SW480 (cell line): ENCODE measurements around the gene IFIT3.
A peak's percentile ranks its signal among the peaks of the same experiment; 100 is the strongest.
"Not testable (repeated sequence)": the region's sequence is repeated elsewhere in the genome, so short reads cannot be mapped to it uniquely, and the experiment has no call there.

Experiments used
- DNase-seq: peaks from one replicate; pipeline ENCODE4 v3.0.0-alpha.2; 2016; ENCODE audit warnings: low spot score

IFIT3 gene, protein sequence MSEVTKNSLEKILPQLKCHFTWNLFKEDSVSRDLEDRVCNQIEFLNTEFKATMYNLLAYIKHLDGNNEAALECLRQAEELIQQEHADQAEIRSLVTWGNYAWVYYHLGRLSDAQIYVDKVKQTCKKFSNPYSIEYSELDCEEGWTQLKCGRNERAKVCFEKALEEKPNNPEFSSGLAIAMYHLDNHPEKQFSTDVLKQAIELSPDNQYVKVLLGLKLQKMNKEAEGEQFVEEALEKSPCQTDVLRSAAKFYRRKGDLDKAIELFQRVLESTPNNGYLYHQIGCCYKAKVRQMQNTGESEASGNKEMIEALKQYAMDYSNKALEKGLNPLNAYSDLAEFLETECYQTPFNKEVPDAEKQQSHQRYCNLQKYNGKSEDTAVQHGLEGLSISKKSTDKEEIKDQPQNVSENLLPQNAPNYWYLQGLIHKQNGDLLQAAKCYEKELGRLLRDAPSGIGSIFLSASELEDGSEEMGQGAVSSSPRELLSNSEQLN

GRCh38 chr10:89327803-89328441 is at the start of gene IFIT3:
TSS of gene IFIT3 (plus strand) at chr10:89327997. CDS start at chr10:89328074, 77 bp downstream.
- peak; percentile 52 for DNase-seq

DNA sequence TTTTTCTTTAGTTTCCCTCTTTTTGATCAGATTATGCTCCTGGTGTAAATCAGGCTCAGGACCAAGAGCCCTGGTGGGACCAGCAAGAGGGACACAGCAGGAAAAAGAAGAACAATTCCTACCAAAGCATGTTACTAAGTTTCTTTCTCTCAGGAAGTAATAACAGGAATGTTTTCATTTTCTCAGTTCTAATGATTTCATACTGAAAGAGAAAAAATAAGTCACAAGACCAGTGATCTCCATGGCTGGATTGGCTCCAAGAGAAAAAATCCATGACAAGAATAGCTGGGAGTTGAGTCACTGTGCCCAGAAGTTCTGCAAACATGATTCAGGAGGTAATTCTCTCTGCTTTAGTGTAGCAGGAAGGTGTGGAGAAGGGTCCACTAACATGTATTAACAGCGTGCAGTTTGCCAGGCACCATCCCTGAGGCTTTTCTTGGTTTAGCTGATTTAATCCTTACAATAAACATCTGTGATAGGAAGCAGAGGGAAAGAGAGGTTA is 49.7 kb upstream of the IFIT3 start:
- DNase-seq, result peak; percentile 29

- no peak for DNase-seq
Observed at GRCh38 chr10:89278900-89279392, 48.9 kb upstream of the IFIT3 start.

DNA sequence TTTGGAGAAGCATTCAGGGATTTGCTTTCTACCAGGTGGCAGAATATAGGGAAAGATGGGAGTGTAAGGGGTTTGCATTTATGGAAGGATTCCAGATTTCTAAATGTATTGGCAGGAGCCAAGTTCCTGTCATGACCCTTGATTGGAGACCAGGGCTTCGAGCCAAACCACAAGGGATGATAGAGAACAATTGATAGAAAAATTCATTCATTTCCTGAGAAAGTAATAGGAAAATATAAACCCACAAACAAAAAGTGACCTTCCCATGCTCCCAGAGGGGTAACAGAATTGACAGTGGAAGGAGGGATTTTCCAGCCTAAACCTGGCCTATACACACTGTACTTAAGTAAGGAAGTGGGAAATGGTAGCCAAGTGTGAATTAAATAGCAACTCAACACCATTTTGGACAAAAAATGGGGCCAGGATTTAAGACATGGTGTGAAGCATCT is 48.4 kb upstream of the IFIT3 start:
- DNase-seq, result no peak

- DNase-seq, result no peak
Observed at GRCh38 chr10:89280508-89280907, 47.3 kb upstream of the IFIT3 start.

GRCh38 chr10:89281606-89282395 is 46.0 kb upstream of the IFIT3 start:
- DNase-seq, result no peak

DNA sequence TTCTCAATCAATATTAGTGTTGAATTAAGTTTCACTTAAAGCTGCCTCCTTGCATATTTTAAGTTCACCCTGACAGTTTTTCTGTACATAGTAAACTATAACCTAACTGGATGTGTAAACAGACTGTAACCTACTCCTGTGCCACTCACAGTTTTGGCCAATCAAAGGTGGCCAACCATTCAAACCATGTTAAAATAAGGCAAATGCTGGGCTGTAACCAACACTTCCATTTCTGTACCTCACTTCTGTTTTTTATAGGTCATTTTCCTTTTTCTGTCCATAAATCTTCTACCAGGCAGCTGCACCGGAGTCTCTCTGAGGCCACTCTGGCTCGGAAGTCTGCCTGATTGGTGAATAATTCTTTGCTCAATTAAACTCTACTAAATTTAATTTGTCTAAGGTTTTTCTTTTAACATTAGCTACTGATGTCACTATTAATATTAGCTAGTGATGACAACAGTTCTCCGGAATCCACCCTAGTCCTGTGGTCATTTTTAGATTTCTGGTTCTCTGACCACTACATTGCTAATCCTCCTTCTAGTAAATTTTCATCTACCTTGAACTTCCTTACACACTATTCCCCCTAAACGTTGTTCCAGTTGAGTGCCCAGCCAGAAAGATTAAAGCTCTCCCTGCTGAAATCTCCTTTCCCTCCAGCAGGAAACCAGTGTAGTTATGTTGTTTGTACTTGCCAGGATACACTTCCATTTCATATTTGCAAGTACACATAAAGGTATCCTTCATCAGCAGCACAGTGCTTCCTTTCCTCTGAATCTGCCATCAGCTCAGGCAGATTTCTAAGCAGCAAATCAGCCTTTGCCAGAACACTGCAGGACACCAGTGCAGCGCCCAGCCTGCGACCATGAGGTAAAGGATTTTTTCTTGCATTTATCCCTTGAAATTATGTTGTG is 44.5 kb upstream of the IFIT3 start:
- no peak for DNase-seq

GRCh38 chr10:89283936-89284475 is 43.8 kb upstream of the IFIT3 start:
- DNase-seq, result peak; percentile 44

DNA sequence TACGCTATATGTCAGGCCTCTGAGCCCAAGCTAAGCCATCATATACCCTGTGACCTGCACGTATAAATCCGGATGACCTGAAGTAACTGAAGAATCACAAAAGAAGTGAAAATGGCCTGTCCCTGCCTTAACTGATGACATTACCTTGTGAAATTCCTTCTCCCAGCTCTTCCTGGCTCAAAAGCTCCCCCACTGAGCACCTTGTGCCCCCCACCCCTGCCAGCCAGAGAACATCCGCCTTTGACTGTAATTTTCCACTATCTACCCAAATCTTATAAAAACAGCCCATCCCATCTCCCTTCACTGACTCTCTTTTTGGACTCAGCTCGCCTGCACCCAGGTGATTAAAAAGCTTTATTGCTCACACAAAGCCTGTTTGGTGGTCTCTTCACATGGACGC is 43.1 kb upstream of the IFIT3 start:
- DNase-seq, result not testable (repeated sequence)

DNA sequence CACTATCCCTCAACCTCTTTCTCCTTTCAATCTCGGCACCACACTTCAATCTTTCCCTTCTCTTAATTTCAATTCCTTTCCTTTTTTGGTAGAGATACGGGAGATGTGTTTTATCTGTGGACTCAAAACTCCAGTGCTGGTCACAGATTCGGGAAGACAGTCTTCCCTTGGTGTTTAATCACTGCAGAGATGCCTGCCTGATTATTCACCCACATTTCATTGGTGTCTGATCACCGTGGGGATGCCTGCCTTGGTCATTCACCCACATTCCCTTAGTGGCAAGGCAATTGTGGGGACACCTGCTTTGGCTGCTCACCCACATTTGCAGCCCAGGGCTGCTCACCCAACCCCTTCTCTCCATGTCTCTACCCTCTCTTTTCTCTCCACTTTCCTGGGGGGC is 42.5 kb upstream of the IFIT3 start:
- not testable (repeated sequence) for DNase-seq

DNA sequence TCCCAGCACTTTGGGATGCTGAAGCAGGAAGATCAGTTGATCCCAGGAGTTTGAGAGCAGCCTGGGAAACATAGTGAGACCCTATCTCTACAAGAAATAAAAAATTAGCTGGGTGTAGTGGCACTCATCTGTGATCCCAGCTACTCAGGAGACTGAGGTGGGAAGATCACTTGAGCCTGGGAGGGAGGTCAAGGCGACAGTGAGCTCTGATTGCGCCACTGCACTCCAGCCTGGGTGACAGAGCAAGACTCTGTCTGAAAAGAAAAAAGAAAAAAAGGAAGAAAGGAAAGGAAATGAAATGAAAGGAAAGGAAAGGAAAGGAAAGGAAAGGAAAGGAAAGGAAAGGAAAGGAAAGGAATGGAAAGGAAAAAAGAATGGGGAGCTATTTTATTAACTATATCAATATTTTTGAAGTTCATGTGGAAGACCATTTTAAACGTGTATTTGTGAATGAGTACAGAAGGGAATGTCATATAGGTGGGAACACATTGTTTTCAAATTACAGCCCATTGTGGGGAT is 33.0 kb upstream of the IFIT3 start:
- DNase-seq, result no peak

GRCh38 chr10:89295597-89295996 is 32.2 kb upstream of the IFIT3 start:
- DNase-seq, result no peak

DNA sequence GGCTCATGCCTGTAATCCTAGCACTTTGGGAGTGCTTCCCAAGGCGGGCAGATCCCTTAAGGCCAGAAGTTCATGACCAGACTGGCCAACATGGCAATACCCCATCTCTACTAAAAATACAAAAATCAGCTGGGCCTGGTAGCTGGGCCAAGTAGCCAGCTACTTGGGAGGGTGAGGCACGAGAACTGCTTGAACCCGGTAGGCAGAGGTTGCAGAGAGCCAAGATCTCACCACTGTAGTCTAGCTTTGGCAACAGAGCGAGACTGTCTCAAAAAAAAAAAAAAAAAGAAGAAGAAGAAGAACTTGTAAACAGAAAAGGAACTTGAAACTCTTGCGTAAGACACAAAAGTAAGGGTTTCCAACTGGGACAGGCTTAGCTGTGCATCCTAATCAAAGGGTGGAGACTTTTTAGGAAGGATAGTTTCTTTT is 31.6 kb upstream of the IFIT3 start:
- no peak for DNase-seq

DNA sequence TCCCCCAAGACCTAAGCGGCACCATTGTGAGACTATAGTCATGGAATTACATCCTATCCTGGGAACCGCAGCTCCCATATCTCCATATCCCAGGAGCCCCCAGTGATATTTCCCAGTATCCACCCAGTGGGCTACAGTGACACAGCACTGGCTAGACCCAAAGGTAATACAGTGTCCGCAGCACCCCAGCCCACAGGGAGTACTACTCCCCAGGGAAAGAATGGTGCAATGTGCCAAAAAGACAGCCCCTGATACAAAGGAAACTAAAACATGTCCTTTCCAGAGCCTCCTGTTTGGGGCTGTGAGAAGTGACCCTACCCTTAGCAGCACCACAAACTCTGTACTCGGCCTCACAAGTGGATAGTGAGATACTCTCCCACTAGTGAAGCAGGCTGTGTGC is 30.4 kb upstream of the IFIT3 start:
- DNase-seq, result no peak

- DNase-seq, result no peak
Observed at GRCh38 chr10:89297791-89298190, 30.0 kb upstream of the IFIT3 start.

DNA sequence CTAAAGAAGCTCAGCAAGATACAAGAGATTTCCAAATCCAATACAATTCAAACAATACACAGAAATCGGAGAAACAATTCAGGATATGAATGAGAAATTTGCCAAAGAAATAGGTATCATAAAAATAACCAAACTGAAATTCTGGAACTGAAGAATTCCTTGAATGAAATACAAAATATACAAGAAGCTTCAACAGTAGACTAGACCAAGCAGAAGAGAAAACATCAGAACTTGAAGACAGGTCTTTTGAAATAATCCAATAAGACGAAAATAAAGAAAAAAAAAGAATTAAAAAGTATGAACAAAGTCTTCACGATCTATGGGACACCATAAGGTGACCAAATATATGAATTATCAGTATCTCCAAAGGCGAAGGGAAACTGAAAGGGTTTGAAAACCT is 28.8 kb upstream of the IFIT3 start:
- no peak for DNase-seq

DNA sequence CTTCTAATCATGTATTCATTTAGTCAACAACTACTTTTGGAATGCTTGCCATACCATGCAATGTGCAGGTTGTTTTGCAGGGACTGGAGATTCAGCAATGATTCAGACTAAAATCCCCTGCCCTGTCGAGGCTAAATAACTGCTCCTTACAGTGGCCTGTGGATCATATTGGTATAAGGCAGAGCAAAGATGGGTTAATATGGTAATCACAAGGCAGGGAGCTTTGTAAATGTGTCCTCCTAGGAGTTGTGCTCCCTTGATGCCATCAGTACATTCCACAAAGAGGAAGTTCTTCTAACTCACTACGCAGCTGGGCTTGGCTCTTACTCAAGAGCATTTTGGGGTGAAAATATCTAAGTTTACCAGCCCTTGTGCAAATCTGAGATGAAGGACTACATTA is 26.6 kb upstream of the IFIT3 start:
- no peak for DNase-seq

DNA sequence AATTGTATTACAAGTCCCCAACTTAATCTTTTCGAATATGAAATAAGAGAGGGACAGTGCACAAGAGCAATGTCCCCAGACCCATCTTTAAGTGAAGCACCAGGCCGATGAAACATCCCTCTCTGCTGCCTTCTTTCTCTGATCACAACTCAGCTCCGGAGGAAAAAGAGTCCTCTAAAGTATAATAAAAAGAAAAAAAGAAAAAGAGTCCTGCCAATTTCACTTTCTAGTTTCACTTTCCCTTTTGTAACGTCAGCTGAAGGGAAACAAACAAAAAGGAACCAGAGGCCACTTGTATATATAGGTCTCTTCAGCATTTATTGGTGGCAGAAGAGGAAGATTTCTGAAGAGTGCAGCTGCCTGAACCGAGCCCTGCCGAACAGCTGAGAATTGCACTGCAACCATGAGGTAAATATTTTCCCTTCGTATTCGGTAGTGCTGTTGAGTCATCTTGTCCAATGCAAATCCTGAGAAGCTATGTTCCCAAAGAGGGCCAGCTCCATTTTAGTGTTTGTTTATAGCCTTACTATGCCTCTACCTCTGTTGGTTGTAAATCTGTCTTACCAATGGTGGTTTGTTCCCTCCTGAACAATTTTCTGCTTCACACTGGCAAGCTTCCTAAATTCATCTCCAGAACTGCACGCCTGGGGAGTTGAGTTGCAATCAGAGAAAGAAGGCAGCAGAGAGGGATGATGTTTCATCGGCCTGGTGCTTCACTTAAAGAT is 25.9 kb upstream of the IFIT3 start, which contains the start of gene IFIT2:
Gene IFIT2 (plus strand): TSS at position 326 of the 725 bp plus-strand sequence. CDS start 78 bp downstream, at position 404.
- peak; percentile 55 for DNase-seq

- DNase-seq, result no peak
Observed at GRCh38 chr10:89302625-89303024, 25.2 kb upstream of the IFIT3 start.

DNA sequence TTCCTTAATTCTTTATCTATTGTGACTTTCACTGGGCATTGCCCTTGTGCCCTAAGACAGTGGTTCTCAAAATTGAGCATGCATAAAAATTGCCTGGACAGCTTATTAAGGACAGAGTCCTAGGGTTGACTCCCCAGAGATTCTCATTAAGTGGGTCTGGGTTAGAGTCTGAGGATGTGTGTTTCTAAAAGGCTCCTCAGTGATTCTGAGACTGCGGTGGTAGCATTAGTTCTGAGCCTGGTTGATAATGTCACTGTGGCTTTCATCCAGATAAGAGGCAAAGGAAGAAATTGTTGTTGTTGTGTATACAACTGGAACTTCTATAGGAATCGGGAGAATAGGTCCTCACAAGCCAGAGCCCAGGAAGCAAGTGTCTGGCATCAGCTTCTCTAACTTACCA is 24.6 kb upstream of the IFIT3 start:
- DNase-seq, result no peak
